Activated CD4-positive, alpha-beta T cell treated with anti-CD3 and anti-CD28 coated beads for 36 hours (primary cell): ENCODE results near the gene BCAS3. TPM values are rescaled to one million over a fixed set of nuclear protein-coding genes. Genes with fewer than 3 reads are reported as not detected.

Source experiments
- ATAC-seq: fragments of 200-7000 bp; cut with Tn5 transposase; one replicate; pipeline ENCODE4 v1.10.0; 2021; ENCODE audit warnings: mild to moderate bottlenecking, moderate library complexity
- CTCF ChIA-PET: fragments of 350-600 bp; sonication (Branson Sonifier 250); formaldehyde crosslinking; loops from one replicate; lab custom pipeline; 2021; ENCODE audit warnings: antibody characterized with exemption; lab: Charles Lee
- POLR2A ChIA-PET: fragments of 350-600 bp; sonication (Branson Sonifier 250); formaldehyde crosslinking; loops from one replicate; lab custom pipeline; 2021; ENCODE audit warnings: antibody characterized with exemption, inconsistent platforms; lab: Charles Lee
- DNase-seq: peaks from one replicate; pipeline ENCODE4 v3.0.0-alpha.2; 2020
- H3K27ac Mint-ChIP-seq: one replicate; pipeline ENCODE4 v1.8.0; 2021; ENCODE audit warnings: mixed read lengths
- H3K27me3 Mint-ChIP-seq: one replicate; pipeline ENCODE4 v1.8.0; 2021; ENCODE audit warnings: mixed read lengths
- H3K36me3 Mint-ChIP-seq: one replicate; pipeline ENCODE4 v1.8.0; 2021; ENCODE audit warnings: low read depth, mixed read lengths
- H3K4me1 Mint-ChIP-seq: one replicate; pipeline ENCODE4 v1.8.0; 2021; ENCODE audit warnings: mixed read lengths
- H3K4me3 Mint-ChIP-seq: one replicate; pipeline ENCODE4 v1.8.0; 2021; ENCODE audit warnings: mild to moderate bottlenecking, moderate library complexity, mixed read lengths
- H3K9me3 Mint-ChIP-seq: one replicate; pipeline ENCODE4 v1.8.0; 2021; ENCODE audit warnings: low read depth, mixed read lengths
- intact Hi-C, 2 experiments: fragments of 100-400 bp; cut with DNase I in 1 of 2; cut with micrococcal nuclease in 1 of 2; formaldehyde crosslinking; loops; one replicate each; pipeline versions ENCODE4 v1.14.2 to v1.15.1; 2022 to 2024; cut with DNase I, micrococcal nuclease
- total RNA-seq, 2 experiments: library from RNA; stranded (reverse); gene quantifications; one replicate each; pipeline ENCODE4 v1.2.3, GENCODE V29; 2021

Gene BCAS3
- total RNA-seq, 2 experiments from 2014 or later: 7.2 to 7.5 TPM

GRCh38 chr17:61380836-61381525, 703.3 kb downstream of the BCAS3 start:
- H3K9me3 Mint-ChIP-seq: no peaks in the 10 kb centered on the region
- intact Hi-C loops: no loop called here
- CTCF ChIA-PET: interaction anchor here (0.6 kb wide), 1 partner anchor 9 kb away, joined by 5 read pairs; no protein-coding TSS in a partner anchor

GRCh38 chr17:61381537-61381936, 703.9 kb downstream of the BCAS3 start:
- DNase-seq: no peak
- intact Hi-C loops: no loop called here
- no peaks in the 10 kb centered on the region for H3K27me3 Mint-ChIP-seq
- H3K4me3 Mint-ChIP-seq: no peak overlapping the region
- H3K36me3 Mint-ChIP-seq: no peaks in the 10 kb centered on the region
- no peaks in the 10 kb centered on the region for H3K9me3 Mint-ChIP-seq
- ATAC-seq: no peak
- H3K27ac Mint-ChIP-seq: no peak overlapping the region
- no peaks in the 10 kb centered on the region for H3K4me1 Mint-ChIP-seq
- ChIA-PET CTCF (interaction anchor here (0.6 kb wide), 1 partner anchor 9 kb away, joined by 5 read pairs; no protein-coding TSS in a partner anchor), POLR2A (no interaction called here)

More at GRCh38 chr17:61380836-61381525, 703.3 kb downstream of the BCAS3 start:
- DNase-seq (no peak), ATAC-seq (no peak)
- POLR2A ChIA-PET: no interaction called here
- Mint-ChIP-seq H3K27ac (no peak overlapping the region), H3K4me1 (no peaks in the 10 kb centered on the region), H3K27me3 (no peaks in the 10 kb centered on the region), H3K36me3 (no peaks in the 10 kb centered on the region), H3K4me3 (no peak overlapping the region)

- H3K27me3 Mint-ChIP-seq: no peaks in the 10 kb centered on the region
- H3K4me3 Mint-ChIP-seq: no peak overlapping the region
- ChIA-PET POLR2A (interaction anchor here (0.6 kb wide), 1 partner anchor 473 kb away, joined by 4 read pairs; no protein-coding TSS in a partner anchor), CTCF (no interaction called here)
- intact Hi-C loops: no loop called here
- DNase-seq: no peak
- H3K9me3 Mint-ChIP-seq: no peaks in the 10 kb centered on the region
- H3K27ac Mint-ChIP-seq: no peak overlapping the region
- ATAC-seq: no peak
- H3K4me1 Mint-ChIP-seq: no peaks in the 10 kb centered on the region
- H3K36me3 Mint-ChIP-seq: no peaks in the 10 kb centered on the region
Measured at GRCh38 chr17:61382796-61383688, 705.4 kb downstream of the BCAS3 start.

GRCh38 chr17:61383689-61384201, 706.1 kb downstream of the BCAS3 start:
- H3K4me3 Mint-ChIP-seq: no peak overlapping the region
- no peaks in the 10 kb centered on the region for H3K36me3 Mint-ChIP-seq
- no peaks in the 10 kb centered on the region for H3K9me3 Mint-ChIP-seq
- intact Hi-C loops: no loop called here
- no peak for DNase-seq
- POLR2A ChIA-PET: no interaction called here
- no peak overlapping the region for H3K27ac Mint-ChIP-seq
- ATAC-seq: no peak
- H3K27me3 Mint-ChIP-seq: no peaks in the 10 kb centered on the region
- no peaks in the 10 kb centered on the region for H3K4me1 Mint-ChIP-seq
- CTCF ChIA-PET: no interaction called here

- Mint-ChIP-seq H3K27me3 (peaks cover 3% of the 10 kb centered on the region), H3K9me3 (no peaks in the 10 kb centered on the region), H3K27ac (no peak overlapping the region), H3K4me1 (no peaks in the 10 kb centered on the region), H3K36me3 (no peaks in the 10 kb centered on the region), H3K4me3 (no peak overlapping the region)
- intact Hi-C loops: no loop called here
- CTCF ChIA-PET: no interaction called here
- POLR2A ChIA-PET: no interaction called here
- no peak for ATAC-seq
- no peak for DNase-seq
Measured at GRCh38 chr17:61384354-61384691, 706.7 kb downstream of the BCAS3 start.

GRCh38 chr17:61384692-61385576, 707.3 kb downstream of the BCAS3 start:
- Mint-ChIP-seq H3K4me1 (no peaks in the 10 kb centered on the region), H3K36me3 (no peaks in the 10 kb centered on the region), H3K9me3 (no peaks in the 10 kb centered on the region), H3K27ac (no peak overlapping the region), H3K27me3 (peaks cover 4% of the 10 kb centered on the region), H3K4me3 (no peak overlapping the region)
- intact Hi-C loops: no loop called here
- ChIA-PET POLR2A (no interaction called here), CTCF (interaction anchor here (1.1 kb wide), 1 partner anchor 9 kb away, joined by 4 read pairs; no protein-coding TSS in a partner anchor)
- DNase-seq (no peak), ATAC-seq (no peak)

GRCh38 chr17:61385577-61386236, 708.1 kb downstream of the BCAS3 start:
- no peak overlapping the region for H3K27ac Mint-ChIP-seq
- no peaks in the 10 kb centered on the region for H3K4me1 Mint-ChIP-seq
- DNase-seq: no peak
- intact Hi-C loops: no loop called here
- ChIA-PET CTCF (interaction anchor here (0.7 to 1.1 kb wide), 2 partner anchors 9 to 423 kb away, joined by 3 to 4 read pairs; no protein-coding TSS in a partner anchor), POLR2A (interaction anchor here (0.6 kb wide), 1 partner anchor 246 kb away, joined by 4 read pairs; no protein-coding TSS in a partner anchor)
- no peak for ATAC-seq
- H3K4me3 Mint-ChIP-seq: no peak overlapping the region
- H3K36me3 Mint-ChIP-seq: no peaks in the 10 kb centered on the region
- H3K9me3 Mint-ChIP-seq: no peaks in the 10 kb centered on the region
- H3K27me3 Mint-ChIP-seq: peaks cover 4% of the 10 kb centered on the region

- intact Hi-C loops: no loop called here
- Mint-ChIP-seq H3K9me3 (no peaks in the 10 kb centered on the region), H3K27ac (no peak overlapping the region), H3K36me3 (no peaks in the 10 kb centered on the region), H3K4me3 (no peak overlapping the region), H3K4me1 (no peaks in the 10 kb centered on the region), H3K27me3 (peaks cover 4% of the 10 kb centered on the region)
- CTCF ChIA-PET: interaction anchor here (0.7 to 1.1 kb wide), 2 partner anchors 8 to 424 kb away, joined by 3 to 4 read pairs; no protein-coding TSS in a partner anchor
- DNase-seq (no peak), ATAC-seq (no peak)
- POLR2A ChIA-PET: no interaction called here
Measured at GRCh38 chr17:61386251-61386650, 708.6 kb downstream of the BCAS3 start.

GRCh38 chr17:61387011-61387410, 709.4 kb downstream of the BCAS3 start:
- ChIA-PET CTCF (no interaction called here), POLR2A (no interaction called here)
- H3K4me3 Mint-ChIP-seq: no peak overlapping the region
- no peaks in the 10 kb centered on the region for H3K4me1 Mint-ChIP-seq
- H3K9me3 Mint-ChIP-seq: no peaks in the 10 kb centered on the region
- no peak overlapping the region for H3K27ac Mint-ChIP-seq
- peaks cover 4% of the 10 kb centered on the region for H3K27me3 Mint-ChIP-seq
- DNase-seq (no peak), ATAC-seq (no peak)
- no peaks in the 10 kb centered on the region for H3K36me3 Mint-ChIP-seq
- intact Hi-C loops: no loop called here

- ChIA-PET POLR2A (no interaction called here), CTCF (no interaction called here)
- H3K27me3 Mint-ChIP-seq: peaks cover 4% of the 10 kb centered on the region
- DNase-seq (no peak), ATAC-seq (no peak)
- H3K4me1 Mint-ChIP-seq: no peaks in the 10 kb centered on the region
- intact Hi-C loops: no loop called here
- H3K4me3 Mint-ChIP-seq: no peak overlapping the region
- no peaks in the 10 kb centered on the region for H3K9me3 Mint-ChIP-seq
- no peak overlapping the region for H3K27ac Mint-ChIP-seq
- H3K36me3 Mint-ChIP-seq: no peaks in the 10 kb centered on the region
Measured at GRCh38 chr17:61387511-61388305, 710.1 kb downstream of the BCAS3 start.
